WTC11 (cell line): ENCODE data around the gene PROCR. TPM values are rescaled to one million over a fixed set of nuclear protein-coding genes. Genes with fewer than 3 reads are reported as not detected.
"Not testable (repeated sequence)": the region's sequence is repeated elsewhere in the genome, so short reads cannot be mapped to it uniquely, and the experiment has no call there.

Source experiments
- ATAC-seq: fragments of 200-7000 bp; cut with Tn5 transposase; 2 replicates; pipeline ENCODE4 v1.10.0; 2021; ENCODE audit warnings: mild to moderate bottlenecking, moderate library complexity
- CTCF ChIA-PET: fragments of 300-600 bp; sonication (Branson Sonifier 250); formaldehyde crosslinking; loops from one replicate; lab custom pipeline; 2021; ENCODE audit warnings: antibody characterized with exemption; lab: Charles Lee
- POLR2A ChIA-PET: fragments of 350-600 bp; sonication (Branson Sonifier 250); formaldehyde crosslinking; loops from one replicate; lab custom pipeline; 2021; ENCODE audit warnings: antibody characterized with exemption; lab: Charles Lee
- DNase-seq: peaks from one replicate; pipeline ENCODE4 v3.0.0; 2021; ENCODE audit warnings: low spot score
- H3K27ac Mint-ChIP-seq: 2 replicates; pipeline ENCODE4 v1.8.0; 2021; ENCODE audit warnings: mixed read lengths
- H3K27me3 Mint-ChIP-seq: 2 replicates; pipeline ENCODE4 v1.8.0; 2021; ENCODE audit warnings: low read depth, mild to moderate bottlenecking, moderate library complexity, mixed read lengths
- H3K36me3 Mint-ChIP-seq: 2 replicates; pipeline ENCODE4 v1.8.0; 2021; ENCODE audit warnings: mixed read lengths
- H3K4me1 Mint-ChIP-seq: 2 replicates; pipeline ENCODE4 v1.8.0; 2022; ENCODE audit warnings: mixed read lengths
- H3K4me3 Mint-ChIP-seq: 2 replicates; pipeline ENCODE4 v1.8.0; 2021; ENCODE audit warnings: mild to moderate bottlenecking, moderate library complexity, mixed read lengths
- H3K9me3 Mint-ChIP-seq: 2 replicates; pipeline ENCODE4 v1.8.0; 2021; ENCODE audit warnings: mixed read lengths
- FOXJ3 ChIP-seq: sonication (generic); formaldehyde crosslinking; IDR thresholded peaks from 2 replicates; pipeline ENCODE4 v1.9.0; 2021; ENCODE audit warnings: missing genetic modification reagents, mild to moderate bottlenecking, borderline replicate concordance
- FOXK1 ChIP-seq: sonication (generic); formaldehyde crosslinking; IDR thresholded peaks from 2 replicates; pipeline ENCODE4 v1.8.0; 2022; ENCODE audit warnings: mild to moderate bottlenecking, moderate library complexity, missing genetic modification reagents
- IRF2 ChIP-seq: sonication (generic); formaldehyde crosslinking; IDR thresholded peaks from 2 replicates; pipeline ENCODE4 v1.8.0; 2022; ENCODE audit warnings: low read depth, missing genetic modification reagents, borderline replicate concordance
- JUN ChIP-seq: sonication (generic); formaldehyde crosslinking; IDR thresholded peaks from 2 replicates; pipeline ENCODE4 v1.8.0; 2023; ENCODE audit warnings: mild to moderate bottlenecking, missing genetic modification reagents
- SMAD4 ChIP-seq: sonication (generic); formaldehyde crosslinking; IDR thresholded peaks from 2 replicates; pipeline ENCODE4 v1.8.0; 2022; ENCODE audit warnings: mild to moderate bottlenecking, missing genetic modification reagents
- SP1 ChIP-seq: sonication (generic); formaldehyde crosslinking; conservative IDR thresholded peaks from 2 replicates; pipeline ENCODE4 v1.8.1; 2022; ENCODE audit warnings: missing genetic modification reagents
- ZNF219 ChIP-seq: sonication (generic); formaldehyde crosslinking; IDR thresholded peaks from 2 replicates; pipeline ENCODE4 v1.8.0; 2023; ENCODE audit warnings: missing genetic modification reagents, mild to moderate bottlenecking, borderline replicate concordance
- ZNF317 ChIP-seq: sonication (generic); formaldehyde crosslinking; IDR thresholded peaks from 2 replicates; pipeline ENCODE4 v1.8.1; 2023; ENCODE audit warnings: low read depth, mild to moderate bottlenecking, moderate library complexity, missing genetic modification reagents, borderline replicate concordance
- total RNA-seq: library from RNA; stranded (reverse); gene quantifications from 3 replicates; pipeline ENCODE4 v1.2.3, GENCODE V29; 2021
- TF ChIP-seq, protein P1 (sequence below): fragments of 250-450 bp; sonication (Bioruptor Pico); IDR thresholded peaks from 2 replicates; pipeline ENCODE4 v1.8.0; 2021; ENCODE audit warnings: mild to moderate bottlenecking
- TF ChIP-seq, protein P2 (sequence below): sonication (generic); formaldehyde crosslinking; IDR thresholded peaks from 2 replicates; pipeline ENCODE4 v1.8.1; 2022; ENCODE audit warnings: low read depth, mild to moderate bottlenecking, moderate library complexity, missing genetic modification reagents, borderline replicate concordance
- TF ChIP-seq, protein P3 (sequence below): fragments of 200-600 bp; IDR thresholded peaks from 2 replicates; pipeline ENCODE4 v1.8.0; 2022; ENCODE audit warnings: antibody characterized with exemption
- TF ChIP-seq, protein P4 (sequence below): sonication (generic); formaldehyde crosslinking; conservative IDR thresholded peaks from 2 replicates; pipeline ENCODE4 v1.8.1; 2023; ENCODE audit warnings: mild to moderate bottlenecking, low read depth, missing genetic modification reagents, moderate library complexity
- TF ChIP-seq, protein P5 (sequence below): fragments of 250-450 bp; sonication (Bioruptor Pico); conservative IDR thresholded peaks from 2 replicates; pipeline ENCODE4 v1.9.0; 2021; ENCODE audit warnings: mild to moderate bottlenecking

PROCR gene
- total RNA-seq, 1 experiment from 2014 or later, result 29.7 TPM

DNA sequence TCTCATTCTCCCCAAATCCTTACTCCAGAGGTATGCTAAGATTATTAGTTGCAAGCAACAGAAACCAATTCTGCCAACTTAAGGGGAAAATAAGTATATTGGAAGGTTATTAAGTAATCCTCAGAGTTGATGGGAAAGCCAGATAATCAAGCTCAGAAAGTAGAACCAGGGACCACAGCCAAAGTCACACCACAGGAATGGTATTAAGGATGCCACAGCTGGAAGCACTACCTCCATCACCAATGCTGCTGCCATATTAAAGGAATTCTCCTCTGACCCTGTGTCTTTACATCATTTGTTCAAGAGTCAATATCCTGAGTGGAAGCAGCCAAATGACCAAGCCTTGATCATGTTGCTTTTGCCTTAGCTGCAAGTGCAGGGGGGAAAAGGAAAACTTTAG, 9.9 kb downstream of the PROCR start:
- Mint-ChIP-seq H3K27me3 (no peaks in the 10 kb centered on the region; the same call in 1 of the 2 replicates), H3K4me3 (no peak overlapping the region), H3K4me1 (no peaks in the 10 kb centered on the region), H3K36me3 (peaks cover 10% of the 10 kb centered on the region), H3K27ac (no peak overlapping the region), H3K9me3 (peaks cover 27% of the 10 kb centered on the region)
- TF ChIP-seq, protein P1, sequence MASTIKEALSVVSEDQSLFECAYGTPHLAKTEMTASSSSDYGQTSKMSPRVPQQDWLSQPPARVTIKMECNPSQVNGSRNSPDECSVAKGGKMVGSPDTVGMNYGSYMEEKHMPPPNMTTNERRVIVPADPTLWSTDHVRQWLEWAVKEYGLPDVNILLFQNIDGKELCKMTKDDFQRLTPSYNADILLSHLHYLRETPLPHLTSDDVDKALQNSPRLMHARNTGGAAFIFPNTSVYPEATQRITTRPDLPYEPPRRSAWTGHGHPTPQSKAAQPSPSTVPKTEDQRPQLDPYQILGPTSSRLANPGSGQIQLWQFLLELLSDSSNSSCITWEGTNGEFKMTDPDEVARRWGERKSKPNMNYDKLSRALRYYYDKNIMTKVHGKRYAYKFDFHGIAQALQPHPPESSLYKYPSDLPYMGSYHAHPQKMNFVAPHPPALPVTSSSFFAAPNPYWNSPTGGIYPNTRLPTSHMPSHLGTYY (CRISPR knock-in tag), result no peak
- TF ChIP-seq FOXJ3 (CRISPR knock-in tag) (no peak), ZNF219 (no peak), SP1 (CRISPR knock-in tag) (no peak), JUN (no peak)
- no peak for ATAC-seq
- no peak for DNase-seq
- CTCF ChIA-PET, result interaction anchor here (1.8 kb wide), 1 partner anchor 37 kb away, joined by 7 read pairs; no protein-coding TSS in a partner anchor
- POLR2A ChIA-PET, result no interaction called here

DNA sequence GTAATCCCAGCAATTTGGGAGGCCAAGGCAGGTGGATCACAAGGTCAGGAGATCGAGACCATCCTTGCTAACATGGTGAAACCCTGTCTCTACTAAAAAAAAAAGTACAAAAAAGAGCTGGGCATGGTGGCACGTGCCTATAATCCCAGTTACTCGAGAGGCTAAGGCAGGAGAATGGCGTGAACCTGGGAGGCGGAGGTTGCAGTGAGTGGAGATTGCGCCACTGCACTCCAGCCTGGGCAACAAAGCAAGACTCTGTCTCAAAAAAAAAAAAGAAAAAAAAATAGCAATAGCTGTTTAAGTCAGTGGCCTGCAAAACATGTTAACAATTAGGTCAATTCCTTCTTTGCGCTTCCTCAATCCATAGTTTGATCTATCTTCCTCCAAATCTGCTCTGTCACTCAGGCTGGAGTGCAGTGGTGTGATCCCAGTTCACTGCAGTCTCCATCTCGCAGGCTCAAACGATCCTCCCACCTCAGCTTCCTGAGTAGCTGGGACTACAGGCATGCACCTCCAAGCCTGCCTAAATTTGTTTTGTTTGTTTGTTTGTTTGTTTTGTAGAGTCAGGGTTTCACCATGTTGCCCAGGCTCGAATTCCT, 14.9 kb downstream of the PROCR start:
- CTCF ChIA-PET, result interaction anchor here (0.6 to 1.3 kb wide), 2 partner anchors 9 to 42 kb away, joined by 3 read pairs; no protein-coding TSS in a partner anchor
- not testable (repeated sequence) for ATAC-seq
- POLR2A ChIA-PET, result interaction anchor here (0.6 kb wide), 1 partner anchor 67 kb away, joined by 9 read pairs; no protein-coding TSS in a partner anchor

DNA sequence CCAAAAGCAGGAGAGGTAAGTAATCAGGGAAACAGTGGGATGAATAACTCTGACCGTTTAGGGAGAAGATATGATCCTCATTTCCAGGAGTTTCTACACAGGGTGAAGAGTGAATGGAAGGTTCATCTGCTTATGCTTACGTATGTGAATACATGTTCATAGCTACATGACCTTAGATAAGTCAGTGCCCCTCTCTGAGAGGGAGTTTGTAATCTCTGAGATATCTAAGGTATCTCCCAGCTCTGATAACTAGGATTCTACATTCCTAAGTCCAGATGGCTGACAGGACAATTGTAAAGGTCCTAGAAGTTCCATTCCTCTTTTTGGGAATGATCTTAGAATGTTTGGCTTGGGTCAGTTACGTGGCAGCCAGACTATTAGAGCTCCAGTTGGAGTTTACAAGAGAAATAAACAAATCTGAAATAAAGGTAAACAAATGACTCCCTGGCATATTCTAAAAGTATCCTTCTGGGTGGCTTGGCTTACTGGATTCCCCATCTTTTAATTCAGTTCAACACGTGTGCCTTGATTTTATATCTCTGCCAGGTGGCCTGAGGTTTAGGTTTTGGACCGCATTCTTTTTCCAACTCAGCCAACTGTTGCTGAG, 15.8 kb downstream of the PROCR start:
- ChIA-PET CTCF (interaction anchor here (1.3 kb wide), 1 partner anchor 43 kb away, joined by 3 read pairs; no protein-coding TSS in a partner anchor), POLR2A (interaction anchor here (0.6 kb wide), 1 partner anchor 66 kb away, joined by 9 read pairs; no protein-coding TSS in a partner anchor)
- Mint-ChIP-seq H3K4me3 (no peak overlapping the region), H3K4me1 (0 out of 2 replicates have a peak, but pooled peaks cover 3% of the 10 kb centered on the region), H3K27ac (no peak overlapping the region), H3K36me3 (peaks cover 23% of the 10 kb centered on the region), H3K9me3 (peaks cover 61% of the 10 kb centered on the region), H3K27me3 (no peaks in the 10 kb centered on the region; the same call in 1 of the 2 replicates)
- no peak for DNase-seq
- no peak for ATAC-seq
- TF ChIP-seq SMAD4 (CRISPR knock-in tag), result no peak
- no peak for TF ChIP-seq FOXK1 (CRISPR knock-in tag)
- no peak for TF ChIP-seq ZNF317 (CRISPR knock-in tag)
- TF ChIP-seq, protein P2, sequence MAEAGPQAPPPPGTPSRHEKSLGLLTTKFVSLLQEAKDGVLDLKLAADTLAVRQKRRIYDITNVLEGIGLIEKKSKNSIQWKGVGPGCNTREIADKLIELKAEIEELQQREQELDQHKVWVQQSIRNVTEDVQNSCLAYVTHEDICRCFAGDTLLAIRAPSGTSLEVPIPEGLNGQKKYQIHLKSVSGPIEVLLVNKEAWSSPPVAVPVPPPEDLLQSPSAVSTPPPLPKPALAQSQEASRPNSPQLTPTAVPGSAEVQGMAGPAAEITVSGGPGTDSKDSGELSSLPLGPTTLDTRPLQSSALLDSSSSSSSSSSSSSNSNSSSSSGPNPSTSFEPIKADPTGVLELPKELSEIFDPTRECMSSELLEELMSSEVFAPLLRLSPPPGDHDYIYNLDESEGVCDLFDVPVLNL, result no peak
- TF ChIP-seq, protein P3, sequence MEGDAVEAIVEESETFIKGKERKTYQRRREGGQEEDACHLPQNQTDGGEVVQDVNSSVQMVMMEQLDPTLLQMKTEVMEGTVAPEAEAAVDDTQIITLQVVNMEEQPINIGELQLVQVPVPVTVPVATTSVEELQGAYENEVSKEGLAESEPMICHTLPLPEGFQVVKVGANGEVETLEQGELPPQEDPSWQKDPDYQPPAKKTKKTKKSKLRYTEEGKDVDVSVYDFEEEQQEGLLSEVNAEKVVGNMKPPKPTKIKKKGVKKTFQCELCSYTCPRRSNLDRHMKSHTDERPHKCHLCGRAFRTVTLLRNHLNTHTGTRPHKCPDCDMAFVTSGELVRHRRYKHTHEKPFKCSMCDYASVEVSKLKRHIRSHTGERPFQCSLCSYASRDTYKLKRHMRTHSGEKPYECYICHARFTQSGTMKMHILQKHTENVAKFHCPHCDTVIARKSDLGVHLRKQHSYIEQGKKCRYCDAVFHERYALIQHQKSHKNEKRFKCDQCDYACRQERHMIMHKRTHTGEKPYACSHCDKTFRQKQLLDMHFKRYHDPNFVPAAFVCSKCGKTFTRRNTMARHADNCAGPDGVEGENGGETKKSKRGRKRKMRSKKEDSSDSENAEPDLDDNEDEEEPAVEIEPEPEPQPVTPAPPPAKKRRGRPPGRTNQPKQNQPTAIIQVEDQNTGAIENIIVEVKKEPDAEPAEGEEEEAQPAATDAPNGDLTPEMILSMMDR, result no peak
- no peak for TF ChIP-seq IRF2 (CRISPR knock-in tag)
- TF ChIP-seq, protein P4, sequence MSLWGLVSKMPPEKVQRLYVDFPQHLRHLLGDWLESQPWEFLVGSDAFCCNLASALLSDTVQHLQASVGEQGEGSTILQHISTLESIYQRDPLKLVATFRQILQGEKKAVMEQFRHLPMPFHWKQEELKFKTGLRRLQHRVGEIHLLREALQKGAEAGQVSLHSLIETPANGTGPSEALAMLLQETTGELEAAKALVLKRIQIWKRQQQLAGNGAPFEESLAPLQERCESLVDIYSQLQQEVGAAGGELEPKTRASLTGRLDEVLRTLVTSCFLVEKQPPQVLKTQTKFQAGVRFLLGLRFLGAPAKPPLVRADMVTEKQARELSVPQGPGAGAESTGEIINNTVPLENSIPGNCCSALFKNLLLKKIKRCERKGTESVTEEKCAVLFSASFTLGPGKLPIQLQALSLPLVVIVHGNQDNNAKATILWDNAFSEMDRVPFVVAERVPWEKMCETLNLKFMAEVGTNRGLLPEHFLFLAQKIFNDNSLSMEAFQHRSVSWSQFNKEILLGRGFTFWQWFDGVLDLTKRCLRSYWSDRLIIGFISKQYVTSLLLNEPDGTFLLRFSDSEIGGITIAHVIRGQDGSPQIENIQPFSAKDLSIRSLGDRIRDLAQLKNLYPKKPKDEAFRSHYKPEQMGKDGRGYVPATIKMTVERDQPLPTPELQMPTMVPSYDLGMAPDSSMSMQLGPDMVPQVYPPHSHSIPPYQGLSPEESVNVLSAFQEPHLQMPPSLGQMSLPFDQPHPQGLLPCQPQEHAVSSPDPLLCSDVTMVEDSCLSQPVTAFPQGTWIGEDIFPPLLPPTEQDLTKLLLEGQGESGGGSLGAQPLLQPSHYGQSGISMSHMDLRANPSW (CRISPR knock-in tag), result no peak
- TF ChIP-seq, protein P5, sequence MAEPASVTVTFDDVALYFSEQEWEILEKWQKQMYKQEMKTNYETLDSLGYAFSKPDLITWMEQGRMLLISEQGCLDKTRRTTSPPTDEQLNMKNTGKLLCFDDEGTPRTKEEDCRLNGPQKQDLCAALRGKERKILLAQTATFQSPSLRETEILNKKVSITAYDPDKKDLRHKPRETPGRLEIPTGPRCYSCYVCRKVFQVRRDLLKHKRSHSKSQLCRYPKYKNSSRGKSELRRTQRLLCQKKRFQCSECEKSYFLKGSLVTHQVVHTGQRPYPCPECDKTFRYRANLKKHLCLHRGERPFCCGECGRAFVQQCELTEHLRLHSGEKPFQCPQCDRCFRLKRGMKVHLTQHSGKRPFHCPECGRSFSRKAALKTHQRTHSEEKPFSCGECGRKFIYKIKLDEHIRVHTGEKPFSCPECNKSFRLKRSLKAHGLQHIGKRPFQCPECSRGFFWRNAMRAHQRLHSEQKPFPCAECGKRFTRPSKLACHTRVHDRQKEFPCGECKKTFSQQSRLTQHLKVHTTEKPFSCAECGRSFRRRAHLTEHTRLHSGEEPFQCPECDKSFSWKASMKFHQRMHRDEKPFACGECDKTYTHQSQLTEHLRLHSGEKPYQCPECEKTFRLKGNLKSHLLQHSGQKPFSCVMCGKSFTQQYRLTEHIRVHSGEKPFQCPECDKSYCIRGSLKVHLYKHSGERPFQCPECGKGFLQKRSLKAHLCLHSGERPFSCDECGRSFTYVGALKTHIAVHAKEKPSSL (CRISPR knock-in tag), result no peak
- no peak for TF ChIP-seq SP1 (CRISPR knock-in tag)

More for the DNA sequence above, 14.9 kb downstream of the PROCR start:
- H3K4me1 Mint-ChIP-seq, H3K4me3 Mint-ChIP-seq, DNase-seq, H3K27me3 Mint-ChIP-seq, H3K27ac Mint-ChIP-seq: not testable (repeated sequence)
- H3K9me3 Mint-ChIP-seq, result peaks cover 61% of the 10 kb centered on the region
- H3K36me3 Mint-ChIP-seq, result peaks cover 23% of the 10 kb centered on the region

DNA sequence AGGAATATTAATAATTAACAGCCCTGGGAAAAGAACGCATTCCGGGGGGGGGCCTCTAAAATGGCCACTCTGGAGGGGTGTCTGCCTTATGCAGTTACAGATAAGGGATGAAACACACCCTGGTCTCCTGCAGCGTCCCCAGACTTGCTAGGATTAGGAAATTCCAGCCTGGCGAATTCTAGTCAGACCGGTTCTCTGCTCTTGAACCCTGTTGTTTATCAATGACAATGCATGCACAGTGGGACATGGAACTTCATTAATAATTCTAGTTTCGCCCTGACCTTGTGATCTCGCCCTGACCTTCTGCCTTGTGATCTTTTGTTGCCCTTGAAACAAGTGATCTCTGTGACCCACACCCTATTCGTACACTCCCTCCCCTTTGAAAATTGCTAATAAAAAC, 17.4 kb downstream of the PROCR start:
- CTCF ChIA-PET, DNase-seq, H3K4me1 Mint-ChIP-seq, ATAC-seq, H3K4me3 Mint-ChIP-seq, H3K27me3 Mint-ChIP-seq, POLR2A ChIA-PET: not testable (repeated sequence)
- Mint-ChIP-seq H3K27ac (peak overlapping the region; percentile 38; the same call in 1 of the 2 replicates), H3K9me3 (peaks cover 49% of the 10 kb centered on the region), H3K36me3 (peaks cover 23% of the 10 kb centered on the region)
